ENCODE results near the gene CREB3L2. TPM values are rescaled to one million over a fixed set of nuclear protein-coding genes. Genes with fewer than 3 reads are reported as not detected.

CREB3L2 gene
- total and polyA plus RNA-seq, 12 donors, result 11.4 to 169 (median 63.1) TPM

GRCh38 chr7:137977173-137977572 lies 24.7 kb downstream of the CREB3L2 start:
- TF ChIP-seq CTCF (IDR thresholded peaks at IDR 0.05), result no peak
- TF ChIP-seq POLR2A (IDR thresholded peaks at IDR 0.05), result no peak
- H3K4me1 ChIP-seq (replicated peaks in 1 of 2), result peaks cover 48 to 80% of the 10 kb centered on the region in 2 donors
- H3K36me3 ChIP-seq (replicated peaks in 1 of 2), result no peaks in the 10 kb centered on the region
- no peak overlapping the region for H3K4me3 ChIP-seq
- intact Hi-C loops (cut with DNase I), result no loop called here
- H3K27ac ChIP-seq, result peak overlapping the region; percentile 74 to 94 (median 86)
- H3K27me3 ChIP-seq, result no peaks in the 10 kb centered on the region
- no peak for DNase-seq
- 48 to 60% (median 53%) methylated on average over 4 of the region's 4 CpGs for WGBS, 4 donors
- H3K9me3 ChIP-seq (replicated peaks in 1 of 3), result no peaks in the 10 kb centered on the region

GRCh38 chr7:137976696-137977095 lies 25.2 kb downstream of the CREB3L2 start:
- Histone ChIP-seq H3K4me1 (replicated peaks in 1 of 2) (peaks cover 48 to 75% of the 10 kb centered on the region in 2 donors), H3K27ac (peak overlapping the region in 4 of 5 donors; percentile 24 to 94 (median 88)), H3K36me3 (replicated peaks in 1 of 2) (no peaks in the 10 kb centered on the region), H3K27me3 (no peaks in the 10 kb centered on the region), H3K4me3 (no peak overlapping the region), H3K9me3 (replicated peaks in 1 of 3) (no peaks in the 10 kb centered on the region)
- 64 to 80% (median 71%) methylated on average over 5 of the region's 5 CpGs for WGBS, 4 donors
- TF ChIP-seq CTCF (IDR thresholded peaks at IDR 0.05) (no peak), POLR2A (IDR thresholded peaks at IDR 0.05) (no peak)
- intact Hi-C loops (cut with DNase I), result no loop called here
- no peak for DNase-seq

DNA sequence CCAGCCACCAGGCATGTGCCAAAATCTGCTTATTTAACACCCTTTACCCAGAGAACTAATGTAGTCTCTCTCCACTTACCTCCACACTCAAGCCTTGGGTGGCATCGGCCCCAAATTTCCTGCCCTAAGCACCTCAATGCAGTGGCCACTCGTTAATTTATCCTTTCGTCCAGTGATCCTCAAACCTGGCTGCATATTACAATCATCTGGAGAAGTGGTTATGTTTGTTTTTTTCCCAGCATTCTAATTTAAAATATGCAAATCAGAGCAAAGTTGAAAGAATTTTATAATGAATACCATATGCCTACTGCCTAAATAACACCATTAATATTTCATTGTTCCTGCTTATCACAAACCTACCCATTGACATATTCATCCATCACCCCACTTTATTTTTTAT lies 25.7 kb downstream of the CREB3L2 start:
- Histone ChIP-seq H3K4me1 (replicated peaks in 1 of 2) (peaks cover 43 to 71% of the 10 kb centered on the region in 2 donors), H3K27ac (peak overlapping the region in 4 of 5 donors; percentile 48 to 94 (median 88)), H3K4me3 (no peak overlapping the region), H3K36me3 (replicated peaks in 1 of 2) (no peaks in the 10 kb centered on the region), H3K9me3 (replicated peaks in 1 of 3) (no peaks in the 10 kb centered on the region), H3K27me3 (no peaks in the 10 kb centered on the region)
- DNase-seq, result no peak
- WGBS, 4 donors, result 85 to 92% (median 87%) methylated on average over 3 of the region's 3 CpGs
- TF ChIP-seq POLR2A (IDR thresholded peaks at IDR 0.05) (no peak), CTCF (IDR thresholded peaks at IDR 0.05) (no peak)
- intact Hi-C loops (cut with DNase I), result no loop called here

- Histone ChIP-seq H3K9me3 (replicated peaks in 1 of 3) (no peaks in the 10 kb centered on the region), H3K4me1 (replicated peaks in 1 of 2) (peaks cover 40 to 69% of the 10 kb centered on the region in 2 donors), H3K27me3 (no peaks in the 10 kb centered on the region), H3K36me3 (replicated peaks in 1 of 2) (no peaks in the 10 kb centered on the region), H3K27ac (peak overlapping the region; percentile 8 to 94 (median 86)), H3K4me3 (no peak overlapping the region)
- TF ChIP-seq POLR2A (IDR thresholded peaks at IDR 0.05), result no peak
- TF ChIP-seq CTCF (IDR thresholded peaks at IDR 0.05), result no peak
- WGBS, 4 donors, result 42 to 65% (median 47%) methylated on average over 2 of the region's 2 CpGs
- intact Hi-C loops (cut with DNase I), result no loop called here
- DNase-seq, result peak in 1 of 7 donors; percentile 69
These were observed 26.1 kb downstream of the CREB3L2 start for GRCh38 chr7:137975768-137976167.

Data from adrenal gland (tissue), 12 donors.